22Rv1 (cell line): ENCODE measurements around the gene CHRNA4.

Source experiments
- ZFX ChIP-seq: fragments of 450-650 bp; IDR thresholded peaks from 2 replicates; pipeline ENCODE4 v1.6.1; 2017; ENCODE audit warnings: antibody characterized with exemption, borderline replicate concordance
- TF ChIP-seq, protein P1 (sequence below): fragments of 450-650 bp; IDR thresholded peaks from 2 replicates; pipeline ENCODE4 v1.5.1; 2017; ENCODE audit warnings: mild to moderate bottlenecking

DNA sequence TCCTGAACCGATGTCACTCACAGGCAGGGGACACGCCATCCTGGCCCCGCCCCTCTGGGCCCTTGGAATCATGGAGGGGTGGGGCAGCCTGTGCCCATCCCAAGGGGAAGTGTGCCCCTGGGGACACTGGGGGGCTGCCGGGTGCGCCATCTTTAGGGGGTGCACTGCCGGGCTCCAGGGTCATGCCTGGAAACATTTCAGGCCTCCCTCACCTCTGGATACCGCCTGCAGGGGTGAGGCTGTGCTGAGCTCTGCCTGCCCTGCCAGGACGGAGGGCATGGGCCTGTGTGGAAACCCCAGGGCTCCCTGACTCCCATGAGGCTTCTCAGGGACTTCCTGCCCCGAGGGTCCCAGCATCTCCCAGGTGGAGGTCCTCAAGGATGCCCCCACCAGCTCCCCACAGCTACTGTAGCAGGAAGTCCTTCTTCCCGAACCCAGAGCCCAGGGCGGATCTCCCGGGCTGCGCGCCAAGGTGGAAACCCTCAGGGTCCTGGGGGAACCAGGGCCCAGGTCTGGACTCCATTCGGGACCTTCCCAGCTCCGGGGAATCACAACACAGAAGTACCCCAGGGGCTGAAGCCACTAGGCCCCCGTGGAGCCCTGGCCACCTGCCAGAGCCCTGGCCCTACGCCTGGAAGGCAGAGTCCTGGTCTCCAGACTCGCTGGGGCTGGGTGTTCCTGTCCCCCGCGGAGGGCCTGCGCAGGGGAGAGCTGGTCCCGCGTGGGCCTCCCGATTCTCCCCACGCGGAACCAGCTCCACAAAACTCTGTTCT, 15.6 kb downstream of the CHRNA4 start:
- TF ChIP-seq, protein P1, sequence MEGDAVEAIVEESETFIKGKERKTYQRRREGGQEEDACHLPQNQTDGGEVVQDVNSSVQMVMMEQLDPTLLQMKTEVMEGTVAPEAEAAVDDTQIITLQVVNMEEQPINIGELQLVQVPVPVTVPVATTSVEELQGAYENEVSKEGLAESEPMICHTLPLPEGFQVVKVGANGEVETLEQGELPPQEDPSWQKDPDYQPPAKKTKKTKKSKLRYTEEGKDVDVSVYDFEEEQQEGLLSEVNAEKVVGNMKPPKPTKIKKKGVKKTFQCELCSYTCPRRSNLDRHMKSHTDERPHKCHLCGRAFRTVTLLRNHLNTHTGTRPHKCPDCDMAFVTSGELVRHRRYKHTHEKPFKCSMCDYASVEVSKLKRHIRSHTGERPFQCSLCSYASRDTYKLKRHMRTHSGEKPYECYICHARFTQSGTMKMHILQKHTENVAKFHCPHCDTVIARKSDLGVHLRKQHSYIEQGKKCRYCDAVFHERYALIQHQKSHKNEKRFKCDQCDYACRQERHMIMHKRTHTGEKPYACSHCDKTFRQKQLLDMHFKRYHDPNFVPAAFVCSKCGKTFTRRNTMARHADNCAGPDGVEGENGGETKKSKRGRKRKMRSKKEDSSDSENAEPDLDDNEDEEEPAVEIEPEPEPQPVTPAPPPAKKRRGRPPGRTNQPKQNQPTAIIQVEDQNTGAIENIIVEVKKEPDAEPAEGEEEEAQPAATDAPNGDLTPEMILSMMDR: no peak
- no peak for TF ChIP-seq ZFX
